Measurements from ENCODE around the gene DENND1C.
"Not testable (repeated sequence)": the region's sequence is repeated elsewhere in the genome, so short reads cannot be mapped to it uniquely, and the experiment has no call there.

DENND1C gene

DNA sequence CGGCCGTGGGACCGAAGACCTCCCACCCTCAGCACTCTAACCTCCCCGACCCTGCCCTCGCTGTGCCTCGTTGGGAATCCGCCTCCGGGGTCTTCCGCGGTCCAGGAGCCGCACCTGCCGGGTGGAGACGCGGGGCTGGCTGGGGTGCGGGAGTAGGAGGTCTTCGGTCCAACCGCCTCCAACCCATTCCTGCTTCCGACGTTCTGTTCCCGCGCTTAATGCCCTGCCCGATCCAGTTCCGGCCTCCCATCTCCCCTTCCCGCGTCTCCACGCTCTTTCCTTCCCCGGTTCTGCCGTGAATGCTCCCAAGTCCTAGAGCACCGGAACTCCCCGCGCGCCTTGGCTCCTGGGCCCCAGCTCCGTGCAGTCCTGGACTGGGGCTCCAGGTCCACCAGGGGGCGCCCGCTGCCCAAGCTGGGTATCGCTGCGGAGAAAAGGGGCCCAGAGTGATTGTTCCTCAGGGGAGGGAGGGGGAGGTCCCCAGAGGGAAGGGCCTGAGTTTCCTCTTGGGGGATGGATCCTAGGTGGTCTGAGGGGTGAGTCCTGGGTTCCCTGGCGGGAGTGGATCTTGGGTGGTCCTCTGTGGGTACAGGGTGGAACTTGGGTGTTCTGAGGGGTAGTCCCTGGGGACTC, 35.2 kb upstream of the DENND1C start:
- TF ChIP-seq, protein P1, sequence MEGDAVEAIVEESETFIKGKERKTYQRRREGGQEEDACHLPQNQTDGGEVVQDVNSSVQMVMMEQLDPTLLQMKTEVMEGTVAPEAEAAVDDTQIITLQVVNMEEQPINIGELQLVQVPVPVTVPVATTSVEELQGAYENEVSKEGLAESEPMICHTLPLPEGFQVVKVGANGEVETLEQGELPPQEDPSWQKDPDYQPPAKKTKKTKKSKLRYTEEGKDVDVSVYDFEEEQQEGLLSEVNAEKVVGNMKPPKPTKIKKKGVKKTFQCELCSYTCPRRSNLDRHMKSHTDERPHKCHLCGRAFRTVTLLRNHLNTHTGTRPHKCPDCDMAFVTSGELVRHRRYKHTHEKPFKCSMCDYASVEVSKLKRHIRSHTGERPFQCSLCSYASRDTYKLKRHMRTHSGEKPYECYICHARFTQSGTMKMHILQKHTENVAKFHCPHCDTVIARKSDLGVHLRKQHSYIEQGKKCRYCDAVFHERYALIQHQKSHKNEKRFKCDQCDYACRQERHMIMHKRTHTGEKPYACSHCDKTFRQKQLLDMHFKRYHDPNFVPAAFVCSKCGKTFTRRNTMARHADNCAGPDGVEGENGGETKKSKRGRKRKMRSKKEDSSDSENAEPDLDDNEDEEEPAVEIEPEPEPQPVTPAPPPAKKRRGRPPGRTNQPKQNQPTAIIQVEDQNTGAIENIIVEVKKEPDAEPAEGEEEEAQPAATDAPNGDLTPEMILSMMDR (IDR thresholded peaks at IDR 0.05; ENCODE audit: insufficient read depth, low read depth, low read length, missing control alignments), result peak; percentile 97
- peak overlapping the region; percentile 69 for H3K4me3 ChIP-seq (ENCODE audit: low read depth, low read length)
- peak; percentile 95 for DNase-seq (ENCODE audit: low read depth)

DNA sequence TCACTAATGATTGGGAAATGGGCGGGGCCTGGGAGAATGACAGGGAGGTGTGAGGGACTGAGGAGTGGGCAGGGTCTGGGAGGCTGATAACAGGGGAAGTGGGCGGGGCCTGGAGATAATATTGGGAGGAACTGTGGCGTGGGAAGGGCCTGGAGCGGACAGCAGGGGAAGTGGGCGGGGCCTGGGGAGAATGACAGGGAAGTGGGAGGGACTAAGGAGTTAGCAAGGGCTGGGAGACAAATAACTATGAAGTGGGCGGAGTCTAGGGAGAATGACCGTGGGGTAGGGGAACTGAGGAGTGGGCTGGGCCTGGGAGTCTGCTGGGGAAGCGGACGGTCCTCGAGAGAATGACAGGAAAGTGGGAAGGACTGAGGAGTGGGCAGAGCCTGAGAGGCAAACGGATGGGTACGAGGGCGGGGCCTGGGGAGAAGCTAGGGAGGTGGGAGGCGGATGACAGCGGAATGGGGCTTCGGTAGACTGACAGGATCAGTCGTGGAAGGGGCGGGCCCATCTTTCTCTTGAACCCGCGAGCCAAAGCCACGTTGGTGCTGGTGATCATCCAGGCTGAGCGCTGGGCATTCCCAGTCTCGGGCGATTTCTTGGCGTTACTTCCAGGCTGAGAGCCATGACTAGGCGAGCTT, 34.6 kb upstream of the DENND1C start:
- TF ChIP-seq, protein P1 (IDR thresholded peaks at IDR 0.05; ENCODE audit: insufficient read depth, low read depth, low read length, missing control alignments), result no peak
- peak overlapping the region; percentile 69 for H3K4me3 ChIP-seq (ENCODE audit: low read depth, low read length)
- DNase-seq (ENCODE audit: low read depth), result peak; percentile 95

DNA sequence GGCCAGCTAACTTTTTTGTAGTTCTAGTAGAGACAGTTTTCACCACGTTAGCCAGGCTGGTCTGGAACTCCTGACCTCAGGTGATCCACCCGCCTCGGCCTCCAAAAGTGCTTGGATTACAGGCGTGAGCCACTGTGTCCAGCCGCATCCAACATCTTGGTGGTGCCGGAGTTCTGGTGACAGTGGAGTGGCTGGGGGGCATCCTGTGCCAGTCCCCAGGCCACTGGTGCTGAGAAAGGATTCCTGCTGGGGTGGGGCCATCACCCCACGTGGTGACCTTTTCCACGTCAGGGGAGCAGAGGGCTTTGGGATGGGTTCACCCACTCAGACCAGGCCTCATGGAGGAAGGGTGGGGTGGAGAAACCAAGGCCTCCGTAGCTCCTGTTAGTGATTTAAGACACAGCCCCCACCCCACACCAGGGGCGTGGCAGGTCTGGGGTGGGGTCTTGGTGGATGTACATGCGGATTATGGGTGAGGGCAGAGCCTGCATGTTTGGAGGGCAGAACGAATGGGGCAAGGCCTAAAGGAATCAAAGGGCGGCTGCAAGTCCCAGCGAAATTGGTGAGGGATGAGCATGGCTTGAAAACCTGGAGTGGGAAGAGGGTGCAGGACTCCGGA, 33.4 kb upstream of the DENND1C start:
- TF ChIP-seq, protein P1 (IDR thresholded peaks at IDR 0.05; ENCODE audit: insufficient read depth, low read depth, low read length, missing control alignments), result no peak
- no peak for DNase-seq (ENCODE audit: low read depth)
- H3K4me3 ChIP-seq (ENCODE audit: low read depth, low read length), result no peak overlapping the region

DNA sequence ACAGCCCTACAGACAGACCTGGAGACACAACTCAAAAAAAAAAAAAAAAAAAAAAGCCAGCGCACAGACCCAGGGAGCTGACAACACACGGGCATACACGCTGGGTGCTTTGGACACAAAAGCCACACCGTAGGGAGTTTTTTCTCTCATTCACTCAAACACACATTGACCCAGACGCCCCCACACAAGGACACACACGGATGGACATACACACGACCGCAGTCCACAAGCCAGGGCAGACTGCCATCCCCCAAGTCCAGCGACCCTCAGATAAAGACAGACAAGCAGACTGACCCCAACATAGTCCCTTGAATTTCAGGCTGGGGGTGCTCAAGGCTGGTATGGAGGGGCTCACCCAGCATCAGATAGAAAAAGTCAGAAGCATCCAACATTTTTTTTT, 32.5 kb upstream of the DENND1C start:
- TF ChIP-seq, protein P1 (IDR thresholded peaks at IDR 0.05; ENCODE audit: insufficient read depth, low read depth, low read length, missing control alignments), result no peak
- no peak overlapping the region for H3K4me3 ChIP-seq (ENCODE audit: low read depth, low read length)
- DNase-seq (ENCODE audit: low read depth), result no peak

DNA sequence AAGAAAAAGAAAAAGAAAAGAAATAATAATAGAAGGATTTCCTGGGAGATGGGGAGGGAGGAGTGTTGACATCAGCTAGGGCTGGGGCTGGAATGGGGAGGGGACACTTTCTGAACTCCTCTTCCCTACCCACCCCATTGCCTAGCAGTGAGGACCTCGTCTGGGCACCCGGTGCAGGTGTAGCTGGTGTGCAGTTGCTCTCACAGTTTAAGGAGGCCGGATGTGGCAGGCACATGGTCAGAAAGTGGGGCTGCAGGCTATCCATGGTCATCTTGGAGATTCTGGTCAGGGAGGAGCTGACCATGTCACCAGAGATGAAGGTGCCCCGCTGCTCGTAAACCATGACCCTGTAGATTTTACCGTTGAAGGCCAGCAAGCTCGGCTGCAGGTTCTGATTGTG, 29.0 kb upstream of the DENND1C start:
- DNase-seq (ENCODE audit: low read depth), result no peak
- H3K4me3 ChIP-seq (ENCODE audit: low read depth, low read length), result no peak overlapping the region
- TF ChIP-seq, protein P1 (IDR thresholded peaks at IDR 0.05; ENCODE audit: insufficient read depth, low read depth, low read length, missing control alignments), result no peak

DNA sequence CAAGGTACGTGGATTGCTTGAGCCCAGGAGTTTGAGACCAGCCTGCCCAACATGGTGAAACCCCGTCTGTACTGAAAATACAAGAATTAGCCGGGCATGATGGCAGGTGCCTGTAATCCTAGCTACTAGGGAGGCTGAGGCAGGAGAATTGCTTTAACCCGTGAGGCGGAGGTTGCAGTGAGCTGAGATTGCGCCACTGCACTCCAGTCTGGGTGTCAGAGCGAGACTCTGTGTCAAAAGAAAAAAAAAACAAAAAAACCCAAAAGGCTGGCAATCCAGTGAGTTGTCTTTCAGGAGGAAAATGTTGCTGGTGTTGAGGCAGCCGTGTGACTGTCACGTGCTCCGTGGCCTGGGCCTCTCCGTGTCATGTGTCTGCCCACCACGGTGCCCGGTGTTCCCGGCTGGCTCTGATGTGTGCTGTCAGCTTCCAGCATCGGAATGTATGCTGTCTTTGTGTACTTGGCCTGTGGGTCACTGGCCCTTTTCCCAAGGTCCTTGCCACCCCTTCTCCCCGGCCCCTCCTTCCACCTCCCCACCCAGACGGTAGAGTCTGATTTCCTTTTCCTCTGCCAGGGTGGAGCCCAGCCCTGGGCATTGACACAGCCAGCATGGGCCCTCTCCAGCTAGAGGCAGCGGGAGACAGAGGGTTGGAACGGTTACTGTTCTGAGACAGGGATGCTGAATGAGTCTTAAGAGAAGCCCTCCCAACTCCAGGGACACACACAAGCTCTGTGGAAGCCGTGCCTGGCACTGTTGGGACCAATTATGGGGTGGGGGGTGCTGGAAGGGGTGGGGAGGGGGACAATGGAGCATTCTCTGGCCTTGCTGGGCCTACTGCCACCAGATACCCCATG, 27.8 kb upstream of the DENND1C start:
- TF ChIP-seq, protein P1 (IDR thresholded peaks at IDR 0.05; ENCODE audit: insufficient read depth, low read depth, low read length, missing control alignments), result no peak
- no peak overlapping the region for H3K4me3 ChIP-seq (ENCODE audit: low read depth, low read length)
- DNase-seq (ENCODE audit: low read depth), result no peak

DNA sequence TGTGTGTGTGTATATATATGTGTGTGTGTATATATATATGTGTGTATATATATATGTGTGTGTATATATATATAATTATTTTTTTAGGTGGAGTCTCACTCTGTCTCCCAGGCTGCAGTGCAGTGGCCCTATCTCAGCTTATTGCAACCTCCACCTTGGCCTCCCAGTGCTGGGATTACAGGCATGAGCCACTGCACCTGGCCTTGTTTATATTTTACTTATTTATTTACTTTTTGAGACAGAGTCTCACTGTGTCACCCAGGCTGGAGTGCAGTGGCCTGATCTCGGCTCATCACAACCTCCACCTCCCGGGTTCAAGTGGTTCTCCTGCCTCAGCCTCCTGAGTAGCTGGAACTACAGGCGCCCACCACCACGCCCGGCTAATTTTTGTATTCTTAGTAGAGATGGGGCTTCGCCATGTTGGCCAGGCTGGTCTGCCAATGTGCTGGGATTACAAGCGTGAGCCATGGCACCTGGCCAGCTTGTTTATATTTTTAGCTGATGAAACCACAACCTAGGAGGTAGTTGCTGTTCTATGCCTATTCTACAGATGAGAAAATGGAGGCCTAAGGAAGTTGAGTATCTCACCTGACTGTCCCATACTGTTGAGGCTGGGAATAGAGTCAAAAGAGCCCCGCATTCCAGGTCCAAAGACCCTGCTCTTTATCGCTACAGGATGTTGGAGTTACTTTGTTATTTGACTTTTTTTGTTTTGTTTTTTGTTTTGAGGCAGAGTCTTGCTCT, 26.6 kb upstream of the DENND1C start:
- DNase-seq (ENCODE audit: low read depth); H3K4me3 ChIP-seq (ENCODE audit: low read depth, low read length): not testable (repeated sequence)

Data from GM12865 (cell line).